ENCODE measurements around the gene SYMPK.
"Not testable (repeated sequence)": the region's sequence is repeated elsewhere in the genome, so short reads cannot be mapped to it uniquely, and the experiment has no call there.

Gene SYMPK

GRCh38 chr19:45879055-45879454 is 16.1 kb upstream of the SYMPK start:
- no peaks in the 10 kb centered on the region for H3K9me3 ChIP-seq (ENCODE audit: control insufficient read depth in 2 of 2, low read length in 2 of 2)
- H3K9ac ChIP-seq (ENCODE audit: low read depth in 1 of 2, low read length in 2 of 2): no peak overlapping the region

GRCh38 chr19:45878043-45878794 is 15.3 kb upstream of the SYMPK start:
- no peaks in the 10 kb centered on the region for H3K27me3 ChIP-seq (ENCODE audit: control insufficient read depth in 2 of 2, insufficient read depth in 2 of 2, low read length in 2 of 2)
- peak overlapping the region; percentile 78 to 87 for H3K27ac ChIP-seq (ENCODE audit: low read depth in 2 of 2, low read length in 2 of 2)
- H3K4me1 ChIP-seq (ENCODE audit: control insufficient read depth in 2 of 2, insufficient read depth in 2 of 2, low read length in 2 of 2): peaks cover 41 to 61% of the 10 kb centered on the region in 2 donors
- H3K9me3 ChIP-seq (ENCODE audit: control insufficient read depth in 2 of 2, low read length in 2 of 2): no peaks in the 10 kb centered on the region
- peak overlapping the region in 1 of 2 donors; percentile 62 for H3K9ac ChIP-seq (ENCODE audit: low read depth in 1 of 2, low read length in 2 of 2)
- H3K4me3 ChIP-seq (ENCODE audit: low read length in 2 of 2): peak overlapping the region; percentile 37 to 56
- H3K36me3 ChIP-seq (ENCODE audit: control insufficient read depth in 2 of 2, insufficient read depth in 2 of 2, low read length in 2 of 2): peaks cover 4 to 9% of the 10 kb centered on the region in 2 donors

More at GRCh38 chr19:45879055-45879454, 16.1 kb upstream of the SYMPK start:
- Histone ChIP-seq H3K4me3 (ENCODE audit: low read length in 2 of 2) (no peak overlapping the region), H3K4me1 (ENCODE audit: control insufficient read depth in 2 of 2, insufficient read depth in 2 of 2, low read length in 2 of 2) (peaks cover 47 to 62% of the 10 kb centered on the region in 2 donors), H3K27ac (ENCODE audit: low read depth in 2 of 2, low read length in 2 of 2) (peak overlapping the region; percentile 78 to 87), H3K36me3 (ENCODE audit: control insufficient read depth in 2 of 2, insufficient read depth in 2 of 2, low read length in 2 of 2) (peaks cover under 1 to 1% of the 10 kb centered on the region in 2 donors), H3K27me3 (ENCODE audit: control insufficient read depth in 2 of 2, insufficient read depth in 2 of 2, low read length in 2 of 2) (no peaks in the 10 kb centered on the region)

GRCh38 chr19:45876411-45877197 is 13.7 kb upstream of the SYMPK start:
- Histone ChIP-seq H3K36me3 (ENCODE audit: control insufficient read depth in 2 of 2, insufficient read depth in 2 of 2, low read length in 2 of 2) (peaks cover 4 to 15% of the 10 kb centered on the region in 2 donors), H3K9ac (ENCODE audit: low read depth in 1 of 2, low read length in 2 of 2) (peak overlapping the region in 1 of 2 donors; percentile 67), H3K9me3 (ENCODE audit: control insufficient read depth in 2 of 2, low read length in 2 of 2) (no peaks in the 10 kb centered on the region), H3K27me3 (ENCODE audit: control insufficient read depth in 2 of 2, insufficient read depth in 2 of 2, low read length in 2 of 2) (no peaks in the 10 kb centered on the region), H3K4me3 (ENCODE audit: low read length in 2 of 2) (peak overlapping the region in 1 of 2 donors; percentile 38), H3K27ac (ENCODE audit: low read depth in 2 of 2, low read length in 2 of 2) (peak overlapping the region; percentile 78 to 87), H3K4me1 (ENCODE audit: control insufficient read depth in 2 of 2, insufficient read depth in 2 of 2, low read length in 2 of 2) (peaks cover 26 to 50% of the 10 kb centered on the region in 2 donors)

- H3K36me3 ChIP-seq (ENCODE audit: control insufficient read depth in 2 of 2, insufficient read depth in 2 of 2, low read length in 2 of 2): peaks cover 4 to 15% of the 10 kb centered on the region in 2 donors
- H3K27me3 ChIP-seq (ENCODE audit: control insufficient read depth in 2 of 2, insufficient read depth in 2 of 2, low read length in 2 of 2): no peaks in the 10 kb centered on the region
- no peaks in the 10 kb centered on the region for H3K9me3 ChIP-seq (ENCODE audit: control insufficient read depth in 2 of 2, low read length in 2 of 2)
- H3K4me3 ChIP-seq (ENCODE audit: low read length in 2 of 2): peak overlapping the region in 1 of 2 donors; percentile 38
- peak overlapping the region; percentile 78 to 87 for H3K27ac ChIP-seq (ENCODE audit: low read depth in 2 of 2, low read length in 2 of 2)
- peaks cover 21 to 45% of the 10 kb centered on the region in 2 donors for H3K4me1 ChIP-seq (ENCODE audit: control insufficient read depth in 2 of 2, insufficient read depth in 2 of 2, low read length in 2 of 2)
- H3K9ac ChIP-seq (ENCODE audit: low read depth in 1 of 2, low read length in 2 of 2): peak overlapping the region in 1 of 2 donors; percentile 67
Observed at GRCh38 chr19:45876161-45876410, 13.1 kb upstream of the SYMPK start.

- Histone ChIP-seq H3K4me3 (ENCODE audit: low read length in 2 of 2) (no peak overlapping the region), H3K27ac (ENCODE audit: low read depth in 2 of 2, low read length in 2 of 2) (no peak overlapping the region), H3K9ac (ENCODE audit: low read depth in 1 of 2, low read length in 2 of 2) (no peak overlapping the region), H3K9me3 (ENCODE audit: control insufficient read depth in 2 of 2, low read length in 2 of 2) (no peaks in the 10 kb centered on the region), H3K27me3 (ENCODE audit: control insufficient read depth in 2 of 2, insufficient read depth in 2 of 2, low read length in 2 of 2) (no peaks in the 10 kb centered on the region), H3K36me3 (ENCODE audit: control insufficient read depth in 2 of 2, insufficient read depth in 2 of 2, low read length in 2 of 2) (peaks cover 6 to 15% of the 10 kb centered on the region in 2 donors), H3K4me1 (ENCODE audit: control insufficient read depth in 2 of 2, insufficient read depth in 2 of 2, low read length in 2 of 2) (peaks cover 19 to 44% of the 10 kb centered on the region in 2 donors)
Observed at GRCh38 chr19:45874620-45874966, 11.6 kb upstream of the SYMPK start.

GRCh38 chr19:45873219-45873772 is 10.3 kb upstream of the SYMPK start:
- Histone ChIP-seq H3K27ac (ENCODE audit: low read depth in 2 of 2, low read length in 2 of 2) (no peak overlapping the region), H3K9me3 (ENCODE audit: control insufficient read depth in 2 of 2, low read length in 2 of 2) (no peaks in the 10 kb centered on the region), H3K9ac (ENCODE audit: low read depth in 1 of 2, low read length in 2 of 2) (peak overlapping the region in 1 of 2 donors; percentile 17), H3K27me3 (ENCODE audit: control insufficient read depth in 2 of 2, insufficient read depth in 2 of 2, low read length in 2 of 2) (no peaks in the 10 kb centered on the region), H3K36me3 (ENCODE audit: control insufficient read depth in 2 of 2, insufficient read depth in 2 of 2, low read length in 2 of 2) (peaks cover 6 to 15% of the 10 kb centered on the region in 2 donors), H3K4me1 (ENCODE audit: control insufficient read depth in 2 of 2, insufficient read depth in 2 of 2, low read length in 2 of 2) (peaks cover 15 to 34% of the 10 kb centered on the region in 2 donors), H3K4me3 (ENCODE audit: low read length in 2 of 2) (no peak overlapping the region)

GRCh38 chr19:45872095-45872919 is 9.4 kb upstream of the SYMPK start:
- no peak overlapping the region for H3K27ac ChIP-seq (ENCODE audit: low read depth in 2 of 2, low read length in 2 of 2)
- peaks cover 7 to 25% of the 10 kb centered on the region in 2 donors for H3K4me1 ChIP-seq (ENCODE audit: control insufficient read depth in 2 of 2, insufficient read depth in 2 of 2, low read length in 2 of 2)
- peaks cover 6 to 15% of the 10 kb centered on the region in 2 donors for H3K36me3 ChIP-seq (ENCODE audit: control insufficient read depth in 2 of 2, insufficient read depth in 2 of 2, low read length in 2 of 2)

GRCh38 chr19:45870798-45871197 is 7.9 kb upstream of the SYMPK start:
- H3K9ac ChIP-seq (ENCODE audit: low read depth in 1 of 2, low read length in 2 of 2): no peak overlapping the region
- H3K36me3 ChIP-seq (ENCODE audit: control insufficient read depth in 2 of 2, insufficient read depth in 2 of 2, low read length in 2 of 2): peaks cover 6 to 15% of the 10 kb centered on the region in 2 donors
- H3K27me3 ChIP-seq (ENCODE audit: control insufficient read depth in 2 of 2, insufficient read depth in 2 of 2, low read length in 2 of 2): no peaks in the 10 kb centered on the region
- H3K4me3 ChIP-seq (ENCODE audit: low read length in 2 of 2): no peak overlapping the region
- no peak overlapping the region for H3K27ac ChIP-seq (ENCODE audit: low read depth in 2 of 2, low read length in 2 of 2)
- H3K9me3 ChIP-seq (ENCODE audit: control insufficient read depth in 2 of 2, low read length in 2 of 2): no peaks in the 10 kb centered on the region
- peaks cover 0 to 19% of the 10 kb centered on the region in 2 donors for H3K4me1 ChIP-seq (ENCODE audit: control insufficient read depth in 2 of 2, insufficient read depth in 2 of 2, low read length in 2 of 2)

More at GRCh38 chr19:45872095-45872919, 9.4 kb upstream of the SYMPK start:
- H3K9me3 ChIP-seq (ENCODE audit: control insufficient read depth in 2 of 2, low read length in 2 of 2): no peaks in the 10 kb centered on the region
- H3K4me3 ChIP-seq (ENCODE audit: low read length in 2 of 2): no peak overlapping the region
- H3K27me3 ChIP-seq (ENCODE audit: control insufficient read depth in 2 of 2, insufficient read depth in 2 of 2, low read length in 2 of 2): no peaks in the 10 kb centered on the region
- H3K9ac ChIP-seq (ENCODE audit: low read depth in 1 of 2, low read length in 2 of 2): no peak overlapping the region

GRCh38 chr19:45867241-45867640 is 4.3 kb upstream of the SYMPK start:
- H3K27ac ChIP-seq (ENCODE audit: low read depth in 2 of 2, low read length in 2 of 2): peak overlapping the region; percentile 82 to 89

More at GRCh38 chr19:45867241-45867640, 4.3 kb upstream of the SYMPK start:
- H3K9me3 ChIP-seq (ENCODE audit: control insufficient read depth in 2 of 2, low read length in 2 of 2); H3K36me3 ChIP-seq (ENCODE audit: control insufficient read depth in 2 of 2, insufficient read depth in 2 of 2, low read length in 2 of 2); H3K27me3 ChIP-seq (ENCODE audit: control insufficient read depth in 2 of 2, insufficient read depth in 2 of 2, low read length in 2 of 2): not testable (repeated sequence)
- Histone ChIP-seq H3K4me3 (ENCODE audit: low read length in 2 of 2) (peak overlapping the region; percentile 80 to 82), H3K4me1 (ENCODE audit: control insufficient read depth in 2 of 2, insufficient read depth in 2 of 2, low read length in 2 of 2) (peaks cover 10 to 11% of the 10 kb centered on the region in 2 donors), H3K9ac (ENCODE audit: low read depth in 1 of 2, low read length in 2 of 2) (peak overlapping the region; percentile 81 to 86)

Measured in mucosa of rectum (tissue), 2 donors.